Kidney (tissue), 14 donors: ENCODE results near the gene CCBE1. TPM values are rescaled to one million over a fixed set of nuclear protein-coding genes. Genes with fewer than 3 reads are reported as not detected.

Experiments
- DNase-seq, 5 donors: peaks; one replicate each; pipeline ENCODE4 v3.0.0-alpha.2; 2013 to 2020
- FAIRE-seq: peaks from 2 replicates; lab custom pipeline; 2012; peaks lifted over from hg19 to GRCh38; lab: Jason Lieb, UNC
- H3K27ac ChIP-seq, 2 donors: one replicate each; pipeline ENCODE4 v1.7.0; 2013; ENCODE audit warnings: low read depth in 2 of 2, low read length in 2 of 2, inconsistent platforms in 1 of 2
- H3K27me3 ChIP-seq: one replicate; pipeline ENCODE4 v1.7.1; 2013; ENCODE audit warnings: low read length, inconsistent platforms; ENCODE audit not compliant: control insufficient read depth, insufficient read depth
- H3K36me3 ChIP-seq, 3 donors: one replicate each; pipeline versions ENCODE4 v1.7.0 to v1.7.1; 2013; ENCODE audit warnings: low read length in 3 of 3, control low read depth in 1 of 3, inconsistent platforms in 1 of 3; ENCODE audit not compliant: insufficient read depth in 3 of 3, control insufficient read depth in 2 of 3
- H3K4me1 ChIP-seq, 3 donors: one replicate each; pipeline versions ENCODE4 v1.7.0 to v1.7.1; 2013; ENCODE audit warnings: low read length in 3 of 3, inconsistent platforms in 1 of 3, low read depth in 1 of 3; ENCODE audit not compliant: control insufficient read depth in 2 of 3, insufficient read depth in 2 of 3
- H3K4me3 ChIP-seq, 3 donors: one replicate each; pipeline versions ENCODE4 v1.7.0 to v1.8.1; 2013; ENCODE audit warnings: low read length in 3 of 3, control low read depth in 1 of 3, inconsistent platforms in 1 of 3
- H3K9ac ChIP-seq, 3 donors: one replicate each; pipeline versions ENCODE4 v1.7.0 to v1.7.1; 2013; ENCODE audit warnings: low read length in 3 of 3, control low read depth in 1 of 3, inconsistent platforms in 1 of 3
- H3K9me3 ChIP-seq, 3 donors: one replicate each; pipeline versions ENCODE4 v1.7.0 to v1.7.1; 2013; ENCODE audit warnings: low read length in 3 of 3, control low read depth in 1 of 3, inconsistent platforms in 1 of 3; ENCODE audit not compliant: control insufficient read depth in 2 of 3, insufficient read depth in 1 of 3
- CTCF ChIP-seq: IDR thresholded peaks from 3 replicates; pipeline ENCODE4 v1.5.1; 2012; ENCODE audit warnings: mild to moderate bottlenecking, moderate library complexity, borderline replicate concordance; ENCODE audit not compliant: insufficient read depth; ENCODE audit errors: extremely low read depth
- intact Hi-C: fragments of 100-400 bp; cut with DNase I; formaldehyde crosslinking; loops from one replicate; pipeline ENCODE4 v1.11.1; 2022
- polyA plus RNA-seq: library from polyadenylated mRNA; stranded (reverse); fragments of 350-450 nt; fragmentation: Illumina TruSeq; extraction: RNeasy Lipid Tissue Mini Kit (QIAGEN cat#74804); gene quantifications from one replicate; pipeline ENCODE4 v1.2.3, GENCODE V29; 2014; ENCODE audit warnings: low read depth, low replicate concordance; ENCODE audit not compliant: insufficient read depth
- total RNA-seq: library from RNA; stranded (reverse); fragmentation: NEBNext Ultra II Directional; extraction: Animal tissue kit (Norgen Biotek cat#: 25700); gene quantifications from one replicate; pipeline ENCODE4 v1.2.1, GENCODE V29; 2021
- donor health status: control.
- donor health status: control.
- donor health status: control.
- donor health status: control.
- donor health status: control.
- donor health status: DM: yes; HTN: yes; CAD: no.
- donor health status: Normal renal cell carcinoma (clear cell type).

CCBE1 gene
- total and polyA plus RNA-seq, 2 donors from 2014 or later: 1.8 to 2.2 TPM

- Histone ChIP-seq H3K9ac (no peak overlapping the region), H3K4me3 (no peak overlapping the region), H3K36me3 (no peaks in the 10 kb centered on the region), H3K27me3 (no peaks in the 10 kb centered on the region), H3K27ac (no peak overlapping the region), H3K4me1 (peaks cover 0 to 4% (median 0%) of the 10 kb centered on the region in 3 donors), H3K9me3 (no peaks in the 10 kb centered on the region)
- DNase-seq: no peak
- no peak for TF ChIP-seq CTCF
- intact Hi-C loops: no loop called here
- FAIRE-seq: no peak
Measured at GRCh38 chr18:59627414-59627813, 69.8 kb downstream of the CCBE1 start.

- Histone ChIP-seq H3K4me3 (no peak overlapping the region), H3K4me1 (peaks cover 0 to 4% (median 0%) of the 10 kb centered on the region in 3 donors), H3K9me3 (no peaks in the 10 kb centered on the region), H3K36me3 (no peaks in the 10 kb centered on the region), H3K9ac (no peak overlapping the region), H3K27me3 (no peaks in the 10 kb centered on the region), H3K27ac (peak overlapping the region in 1 of 2 donors; percentile 60)
- intact Hi-C loops: no loop called here
- DNase-seq: no peak
- FAIRE-seq: no peak
- no peak for TF ChIP-seq CTCF
Measured at GRCh38 chr18:59624369-59624765, 72.9 kb downstream of the CCBE1 start.

- H3K9ac ChIP-seq: no peak overlapping the region
- H3K36me3 ChIP-seq: no peaks in the 10 kb centered on the region
- no peak overlapping the region for H3K27ac ChIP-seq
- intact Hi-C loops: no loop called here
- H3K4me3 ChIP-seq: no peak overlapping the region
- peaks cover 0 to 4% (median 0%) of the 10 kb centered on the region in 3 donors for H3K4me1 ChIP-seq
- no peak for TF ChIP-seq CTCF
- FAIRE-seq (no peak), DNase-seq (peak in 2 of 5 donors; percentile 31 to 36)
- no peaks in the 10 kb centered on the region for H3K9me3 ChIP-seq
- H3K27me3 ChIP-seq: no peaks in the 10 kb centered on the region
Measured at GRCh38 chr18:59623456-59624368, 73.5 kb downstream of the CCBE1 start.
